GM19099 (cell line): ENCODE data around the gene DCAF10.

Source experiments
- POLR2A ChIP-seq: IDR thresholded peaks from 3 replicates; pipeline ENCODE4 v1.6.1; 2011; ENCODE audit warnings: low read depth; ENCODE audit not compliant: insufficient read length; ENCODE audit errors: extremely low read depth

The DCAF10 gene, protein sequence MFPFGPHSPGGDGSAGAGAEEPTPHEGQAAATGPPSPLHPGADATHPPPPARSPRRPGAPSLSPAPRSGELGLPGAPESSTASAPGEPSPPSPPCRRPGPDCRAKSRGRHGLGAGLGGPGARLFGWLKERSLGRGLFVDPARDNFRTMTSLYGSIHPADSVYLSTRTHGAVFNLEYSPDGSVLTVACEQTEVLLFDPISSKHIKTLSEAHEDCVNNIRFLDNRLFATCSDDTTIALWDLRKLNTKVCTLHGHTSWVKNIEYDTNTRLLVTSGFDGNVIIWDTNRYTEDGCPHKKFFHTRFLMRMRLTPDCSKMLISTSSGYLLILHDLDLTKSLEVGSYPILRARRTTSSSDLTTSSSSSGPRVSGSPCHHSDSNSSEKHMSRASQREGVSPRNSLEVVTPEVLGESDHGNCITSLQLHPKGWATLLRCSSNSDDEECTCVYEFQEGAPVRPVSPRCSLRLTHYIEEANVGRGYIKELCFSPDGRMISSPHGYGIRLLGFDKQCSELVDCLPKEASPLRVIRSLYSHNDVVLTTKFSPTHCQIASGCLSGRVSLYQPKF

DNA sequence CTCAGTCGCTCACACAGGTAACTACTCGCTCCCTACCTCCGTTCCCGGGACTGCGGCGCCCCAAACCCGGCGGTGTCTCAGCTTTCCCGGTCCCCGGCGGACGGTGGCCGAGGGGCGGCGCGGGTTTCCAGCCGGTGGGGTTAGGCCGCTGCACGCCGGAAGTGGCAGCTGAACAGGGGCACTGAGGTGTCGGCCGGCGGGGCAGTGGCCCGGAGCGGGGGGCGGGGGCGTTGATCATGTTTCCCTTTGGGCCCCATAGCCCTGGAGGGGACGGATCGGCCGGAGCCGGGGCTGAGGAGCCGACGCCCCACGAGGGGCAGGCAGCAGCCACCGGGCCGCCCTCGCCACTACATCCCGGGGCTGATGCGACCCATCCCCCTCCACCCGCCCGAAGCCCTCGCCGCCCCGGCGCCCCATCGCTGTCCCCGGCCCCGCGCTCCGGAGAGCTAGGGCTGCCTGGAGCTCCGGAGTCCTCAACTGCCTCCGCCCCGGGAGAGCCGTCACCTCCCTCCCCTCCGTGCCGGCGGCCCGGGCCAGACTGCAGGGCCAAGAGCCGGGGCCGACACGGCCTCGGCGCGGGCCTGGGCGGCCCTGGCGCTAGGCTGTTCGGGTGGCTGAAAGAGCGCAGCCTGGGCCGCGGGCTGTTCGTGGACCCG lies at the start of gene DCAF10:
Gene DCAF10, plus strand, starts transcription at position 167 of the 656 bp plus-strand sequence. Its CDS starts 70 bp downstream, at position 237.
- peak; percentile 84 for TF ChIP-seq POLR2A

DNA sequence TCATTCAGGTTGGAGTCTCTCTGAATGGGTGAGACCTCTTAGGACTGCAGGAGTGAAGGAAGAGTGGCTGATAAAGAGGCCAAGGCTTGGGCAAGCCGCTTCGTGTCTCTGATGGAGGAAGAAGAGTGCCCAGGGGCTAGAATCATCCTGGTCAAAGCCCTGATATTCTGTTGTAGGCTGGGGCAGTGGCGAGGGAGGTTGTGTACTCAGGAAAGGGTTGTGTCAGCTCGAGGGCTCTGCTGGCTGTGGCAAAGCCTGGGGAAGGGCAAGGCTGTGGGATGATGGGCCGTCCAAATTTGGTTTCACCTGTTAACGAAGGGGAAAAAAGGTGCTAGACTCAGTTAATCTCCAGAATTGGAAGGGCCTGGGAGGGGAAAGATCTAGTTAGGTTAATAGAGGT lies 49.4 kb upstream of the DCAF10 start:
- TF ChIP-seq POLR2A, result no peak

DNA sequence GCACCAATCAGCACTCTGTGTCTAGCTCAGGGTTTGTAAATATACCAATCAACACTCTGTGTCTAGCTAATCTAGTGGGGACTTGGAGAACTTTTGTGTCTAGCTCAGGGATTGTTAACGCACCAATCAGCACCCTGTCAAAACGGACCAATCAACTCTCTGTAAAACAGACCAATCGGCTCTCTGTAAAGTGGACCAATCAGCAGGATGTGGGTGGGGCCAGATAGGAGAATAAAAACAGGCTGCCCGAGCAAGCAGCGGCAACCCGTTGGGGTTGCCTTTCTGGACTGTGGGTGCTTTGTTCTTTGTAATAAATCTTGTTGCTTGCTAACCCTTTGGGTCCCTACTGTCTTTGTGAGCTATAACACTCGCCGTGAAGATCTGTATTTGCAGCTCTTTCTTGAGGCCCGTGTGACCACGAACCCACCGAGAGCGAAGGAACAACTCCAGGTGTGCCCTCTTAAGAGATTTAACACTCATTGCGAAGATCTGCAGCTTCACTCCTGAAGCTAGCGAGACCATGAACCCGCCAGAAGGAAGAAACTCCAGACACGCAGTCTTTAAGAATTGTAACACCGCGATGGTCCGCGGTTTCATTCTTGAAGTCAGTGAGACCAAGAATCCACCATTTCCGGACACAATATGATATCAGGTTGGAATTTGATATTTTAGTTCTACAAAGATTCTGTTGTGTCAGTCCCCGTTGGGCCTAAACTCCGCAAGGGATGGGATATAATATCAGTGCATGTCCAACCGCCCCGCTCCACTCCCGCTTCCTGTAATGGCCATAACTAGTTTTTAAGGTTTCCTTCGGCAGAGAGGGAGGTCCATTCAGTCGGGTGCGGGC lies 47.7 kb upstream of the DCAF10 start:
- no peak for TF ChIP-seq POLR2A

DNA sequence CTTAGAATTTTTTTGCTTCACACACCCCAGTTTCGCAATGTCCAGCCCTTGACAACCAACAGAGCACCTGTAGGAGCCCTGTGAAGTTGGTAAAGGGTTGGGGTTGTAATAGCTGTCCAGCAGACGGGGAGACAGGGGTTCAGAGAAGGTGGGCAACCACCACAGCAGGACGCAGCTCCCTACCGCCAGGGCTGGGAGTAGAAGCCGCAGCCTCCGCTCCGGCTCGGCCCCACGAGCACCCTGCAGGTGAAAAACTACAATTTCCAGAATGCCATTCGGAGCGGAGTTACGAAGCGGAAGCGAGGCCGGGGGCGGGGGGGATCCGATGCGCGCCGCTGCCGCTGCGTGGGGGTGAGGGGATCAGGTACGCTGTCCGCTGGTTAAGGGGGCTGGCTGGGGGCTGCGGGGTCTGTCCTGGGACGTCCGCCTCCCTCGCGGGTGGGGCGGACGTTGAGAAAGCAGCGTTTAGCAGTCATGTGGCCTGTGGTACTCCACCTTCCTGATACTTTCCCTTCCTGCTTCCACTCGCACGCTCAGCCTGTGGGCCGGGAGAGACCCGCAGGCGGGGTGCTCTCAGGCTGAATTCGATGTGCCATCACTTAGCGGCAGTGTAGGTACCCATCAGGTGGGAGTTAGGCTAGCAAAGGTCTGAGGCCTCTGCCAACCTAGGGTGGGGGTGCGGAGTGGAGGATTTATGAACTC lies 47.0 kb upstream of the DCAF10 start, which contains the start of gene TRMT10B:
Gene TRMT10B, plus strand, starts transcription at position 317 of the 702 bp plus-strand sequence. CDS start 8,127 bp downstream, outside the sequence.
- peak; percentile 74 for TF ChIP-seq POLR2A

DNA sequence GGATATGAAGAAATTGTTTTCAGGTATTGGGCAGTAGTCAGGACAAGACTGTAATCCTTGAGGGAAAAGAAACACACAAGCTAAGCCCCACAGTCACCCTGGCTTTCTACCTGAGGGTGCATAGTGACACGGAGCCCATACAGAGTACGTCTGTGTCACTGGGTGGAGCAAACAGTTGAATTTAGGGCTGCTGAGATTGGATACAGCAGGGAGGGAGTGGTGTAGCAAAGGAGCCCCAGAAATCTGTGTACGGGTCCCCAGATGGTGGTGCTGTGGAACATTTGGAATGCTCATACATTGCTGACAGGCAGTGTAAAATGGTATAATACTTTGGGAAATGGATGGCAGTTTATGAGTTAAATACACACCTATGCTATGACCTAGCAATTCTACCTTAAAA lies 41.9 kb upstream of the DCAF10 start:
- no peak for TF ChIP-seq POLR2A

DNA sequence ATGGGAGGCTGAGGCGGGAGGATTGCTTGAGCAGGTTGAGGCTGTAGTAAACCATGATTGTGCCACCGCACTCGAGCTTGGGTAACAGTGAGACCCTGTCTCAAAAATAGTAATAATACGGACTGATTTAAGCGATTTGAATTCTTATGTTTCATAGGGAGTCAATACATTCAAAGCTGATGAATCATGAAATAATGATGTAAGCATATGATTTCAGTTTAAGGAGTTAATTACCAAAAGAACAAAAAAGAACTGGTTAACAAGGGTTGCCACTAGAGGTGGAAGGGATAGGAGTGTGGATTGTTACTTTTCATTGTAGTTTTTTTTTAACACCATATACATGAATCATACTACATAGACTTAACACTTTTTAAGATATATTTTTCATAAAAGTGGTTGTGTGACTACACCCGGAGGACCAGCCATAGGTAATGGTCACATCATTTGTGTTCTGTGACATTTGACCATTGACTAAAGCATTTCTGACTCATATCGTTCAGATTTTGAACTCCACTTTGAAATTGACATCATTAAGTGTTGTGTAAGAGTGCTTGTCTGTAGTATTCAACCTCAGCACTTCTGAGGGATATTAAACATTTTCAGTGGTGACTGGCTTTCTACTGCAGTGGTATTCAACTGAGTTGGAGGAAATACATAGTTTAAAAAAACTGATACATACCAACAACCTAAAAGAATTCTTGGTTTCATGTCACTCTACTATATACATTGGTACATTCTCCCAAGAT lies 40.0 kb upstream of the DCAF10 start:
- TF ChIP-seq POLR2A, result no peak

DNA sequence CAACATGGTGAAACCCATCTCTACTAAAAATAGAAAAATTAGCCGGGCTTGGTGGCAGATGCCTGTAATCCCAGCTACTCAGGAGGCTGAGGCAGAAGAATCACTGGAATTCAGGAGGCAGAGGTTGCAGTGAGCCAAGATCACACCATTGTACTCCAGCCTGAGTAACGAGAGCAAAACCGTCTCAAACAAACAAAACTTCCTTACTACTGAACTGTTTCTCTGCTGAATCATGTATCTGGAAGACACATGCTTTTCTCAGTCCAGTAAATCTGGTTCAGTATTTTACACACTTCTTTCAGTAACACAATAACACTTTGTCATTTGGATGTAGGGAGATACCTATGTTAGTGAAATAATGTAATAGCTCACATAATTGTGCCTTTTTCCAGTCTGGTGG lies 39.1 kb upstream of the DCAF10 start:
- TF ChIP-seq POLR2A, result no peak

DNA sequence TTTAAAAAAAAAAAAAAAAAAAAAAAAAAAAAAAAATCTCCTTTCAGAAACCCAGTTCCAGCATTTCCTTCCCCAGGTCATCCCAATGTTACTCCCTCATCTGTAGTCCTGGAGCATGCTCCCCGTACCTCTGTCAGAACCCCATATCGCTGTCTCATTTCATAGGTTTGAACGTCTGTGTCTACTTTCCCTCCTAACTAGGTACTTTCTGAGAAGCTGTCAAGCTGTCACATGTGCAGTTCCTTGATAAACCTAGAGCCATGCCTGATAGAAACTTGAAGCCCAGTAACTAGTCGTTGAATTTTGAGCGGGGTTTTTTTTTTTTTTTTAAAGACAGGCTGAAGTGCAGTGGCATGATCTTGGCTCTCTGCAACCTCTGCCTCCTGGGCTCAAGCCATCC lies 31.3 kb upstream of the DCAF10 start:
- no peak for TF ChIP-seq POLR2A

DNA sequence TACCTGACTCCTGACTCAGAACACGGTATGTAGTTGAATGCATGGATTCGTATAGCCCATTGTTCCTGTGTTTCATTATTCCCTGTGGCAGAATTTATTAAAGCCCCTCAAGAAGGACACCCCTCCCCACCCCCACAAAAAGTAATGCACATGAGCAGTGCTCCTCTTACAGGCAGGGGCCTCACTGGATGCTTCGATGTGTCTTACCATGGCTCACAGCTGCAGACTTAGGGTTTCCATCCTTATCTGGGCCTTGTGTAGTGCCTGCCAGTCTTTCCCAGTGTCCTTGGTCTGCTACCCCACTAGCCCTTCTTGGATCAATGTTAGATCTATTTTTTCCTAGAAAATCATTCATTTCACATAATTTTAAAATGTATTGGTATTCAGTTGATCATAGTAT lies 30.6 kb upstream of the DCAF10 start:
- no peak for TF ChIP-seq POLR2A

DNA sequence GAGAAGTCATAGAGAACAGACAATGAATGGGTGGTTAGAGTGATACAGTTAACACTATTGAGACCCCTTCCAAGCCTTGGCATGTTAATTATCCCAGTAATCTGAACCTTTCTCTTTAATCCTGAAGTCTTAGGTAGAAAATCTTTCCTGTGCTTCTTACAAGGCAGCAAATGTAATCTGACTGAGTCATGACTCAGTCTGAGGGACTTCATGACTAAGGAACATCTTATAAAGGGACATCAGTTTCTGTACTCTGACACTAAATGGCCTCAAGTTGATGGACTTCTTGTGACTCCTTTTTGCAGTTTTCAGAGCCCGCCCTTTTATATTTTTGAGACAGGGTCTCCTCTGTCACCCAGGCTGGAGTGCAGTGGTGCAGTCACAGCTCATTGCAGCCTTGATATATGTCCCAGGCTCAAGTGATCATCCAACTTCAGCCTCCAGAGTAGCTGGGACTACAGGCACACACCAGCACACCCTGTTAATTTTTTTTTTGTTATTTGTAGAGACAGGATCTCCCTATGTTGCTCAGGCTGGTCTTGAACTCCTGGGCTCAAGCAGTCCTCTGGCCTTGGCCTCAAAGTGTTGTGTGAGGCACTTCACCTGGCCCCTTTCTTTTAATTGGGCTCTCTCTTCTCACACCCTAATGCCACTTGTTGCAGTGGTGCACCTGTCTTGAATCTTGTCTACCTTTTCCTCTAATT lies 25.2 kb upstream of the DCAF10 start:
- no peak for TF ChIP-seq POLR2A

DNA sequence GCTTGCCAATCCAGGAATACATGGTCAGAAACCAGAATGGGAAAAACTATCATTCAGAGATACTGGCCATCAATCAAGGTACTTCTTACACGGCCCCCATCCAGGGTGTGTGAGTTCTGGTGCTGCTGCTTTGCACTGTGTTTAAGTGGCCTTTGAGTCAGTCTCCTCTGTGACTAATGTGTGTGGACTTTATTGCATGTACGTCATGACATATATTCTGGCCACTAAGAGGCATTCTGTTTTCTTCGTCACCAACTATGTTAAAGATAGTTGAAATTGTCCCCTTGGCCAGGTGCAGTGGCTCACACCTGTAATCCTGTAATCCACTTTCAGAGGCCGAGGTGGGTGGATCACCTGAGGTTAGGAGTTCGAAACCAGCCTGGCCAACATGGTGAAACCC lies 24.3 kb upstream of the DCAF10 start:
- TF ChIP-seq POLR2A, result no peak

DNA sequence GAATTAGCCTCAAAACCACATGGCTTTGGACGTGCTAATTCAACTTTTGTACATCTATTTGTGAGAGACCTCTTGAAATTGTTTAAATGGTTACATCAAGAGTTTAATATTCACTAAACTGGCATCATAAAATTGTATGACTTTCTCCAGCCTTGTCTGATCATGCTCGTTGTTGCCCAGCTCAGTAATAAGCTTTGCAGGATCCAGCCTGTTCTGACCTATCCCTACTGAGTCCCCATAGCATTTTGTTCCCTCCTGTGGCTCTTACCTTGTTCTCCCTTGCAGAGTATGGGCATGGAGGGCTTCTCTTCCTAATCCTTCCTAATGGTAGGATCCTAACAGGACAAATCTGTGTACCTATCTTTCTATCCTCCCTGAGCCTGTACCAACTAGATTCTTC lies 22.1 kb upstream of the DCAF10 start:
- TF ChIP-seq POLR2A, result no peak

DNA sequence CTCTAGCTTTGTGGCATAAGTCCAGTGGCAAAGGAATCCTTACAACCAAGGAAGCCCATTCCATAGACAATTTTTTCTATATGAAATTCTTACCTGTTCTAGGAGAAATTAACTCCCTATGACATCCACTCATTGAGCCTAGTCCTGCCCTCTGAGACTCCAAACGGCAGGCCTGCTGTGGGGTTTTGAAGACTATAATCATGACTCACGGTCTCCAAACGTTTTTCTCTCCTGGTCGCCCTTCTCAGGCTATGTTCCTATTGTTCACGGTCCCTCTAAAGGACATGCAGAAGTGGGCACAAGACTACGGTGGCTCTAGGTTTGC lies 16.3 kb upstream of the DCAF10 start:
- no peak for TF ChIP-seq POLR2A
